GM18511 (cell line): Measurements from ENCODE around the gene COL6A6.
A peak's percentile ranks its signal among the peaks of the same experiment; 100 is the strongest.
"Not testable (repeated sequence)": the region's sequence is repeated elsewhere in the genome, so short reads cannot be mapped to it uniquely, and the experiment has no call there.

Experiments
- ATAC-seq: cut with Tn5 transposase; IDR thresholded peaks from one replicate; pipeline ENCODE4 v1.9.1; 2021; ENCODE audit warnings: mild to moderate bottlenecking, moderate library complexity; ENCODE audit not compliant: unreplicated experiment

Gene COL6A6

DNA sequence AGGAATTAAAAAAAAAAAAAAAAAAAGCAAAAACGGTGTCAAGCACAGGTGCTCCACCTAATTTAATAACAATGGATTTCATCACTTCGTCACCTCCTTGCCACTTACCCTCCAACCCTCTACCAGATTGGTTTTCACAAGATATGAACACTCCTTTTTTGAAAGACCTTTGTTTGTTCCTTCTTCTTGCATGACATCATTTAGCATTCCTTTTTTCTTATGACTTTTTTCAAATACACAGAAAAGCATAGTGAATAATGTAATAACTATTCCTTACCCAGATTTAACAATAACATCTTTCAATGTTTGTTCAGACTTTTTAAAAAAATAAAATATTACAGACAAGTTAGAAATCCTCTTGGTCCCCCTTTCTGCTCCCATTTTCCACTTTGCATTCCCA lies 16.3 kb downstream of the COL6A6 start:
- ATAC-seq = no peak

DNA sequence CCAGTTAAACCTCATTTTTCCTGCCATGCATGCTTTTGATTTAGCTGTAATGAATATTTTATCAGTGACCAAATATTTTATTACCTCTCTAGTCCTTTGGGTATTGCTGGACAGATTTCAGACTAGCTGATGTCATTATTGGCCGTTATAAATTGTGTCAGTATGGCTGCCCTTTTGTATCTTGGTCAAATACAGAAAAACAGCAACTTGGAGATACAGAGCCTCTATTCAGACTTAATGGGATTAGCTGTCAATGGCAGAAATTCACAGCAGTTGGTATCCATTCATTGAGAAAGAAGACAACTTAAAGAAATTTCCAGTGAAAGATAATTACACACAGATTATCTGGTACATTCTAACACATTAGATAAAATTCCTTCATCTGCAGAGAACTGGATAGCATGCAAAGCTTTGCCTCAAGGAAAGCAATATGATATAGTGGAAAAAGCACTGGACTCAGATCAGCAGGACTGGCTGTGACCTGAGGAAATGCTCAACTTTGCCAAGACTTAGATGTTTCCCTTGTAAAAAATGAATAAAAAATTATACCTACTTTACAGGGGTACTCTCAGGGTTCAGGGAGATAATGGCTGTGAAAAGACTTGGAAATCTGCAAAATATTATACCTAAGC lies 20.8 kb downstream of the COL6A6 start:
- ATAC-seq = no peak

GRCh38 chr3:130539005-130539404 lies 22.0 kb downstream of the COL6A6 start:
- ATAC-seq = peak; percentile 65

DNA sequence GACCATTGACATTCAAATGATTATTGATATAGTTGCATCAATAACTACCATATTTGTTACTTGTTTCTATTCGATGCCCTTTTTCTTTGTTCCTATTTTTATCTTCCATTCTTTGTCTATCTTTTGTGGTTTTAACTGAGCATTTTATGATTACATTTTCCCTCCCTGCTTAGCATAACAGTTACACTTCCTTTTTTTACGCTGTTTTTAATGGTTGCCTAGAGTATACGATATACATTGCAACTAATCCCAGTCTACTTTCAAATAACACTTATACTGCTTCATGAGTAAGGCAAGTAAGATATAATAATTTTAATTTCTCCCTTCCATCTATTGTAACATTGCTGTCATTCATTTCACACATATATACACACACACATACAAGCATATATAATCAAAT lies 26.3 kb downstream of the COL6A6 start:
- ATAC-seq = no peak

- ATAC-seq = no peak
Measured at GRCh38 chr3:130546920-130547679, 30.1 kb downstream of the COL6A6 start.

GRCh38 chr3:130547680-130548065 lies 30.7 kb downstream of the COL6A6 start:
- ATAC-seq = not testable (repeated sequence)

- ATAC-seq = no peak
Measured at GRCh38 chr3:130548356-130548755, 31.4 kb downstream of the COL6A6 start.

GRCh38 chr3:130557336-130558035 lies 40.5 kb downstream of the COL6A6 start:
- no peak for ATAC-seq

DNA sequence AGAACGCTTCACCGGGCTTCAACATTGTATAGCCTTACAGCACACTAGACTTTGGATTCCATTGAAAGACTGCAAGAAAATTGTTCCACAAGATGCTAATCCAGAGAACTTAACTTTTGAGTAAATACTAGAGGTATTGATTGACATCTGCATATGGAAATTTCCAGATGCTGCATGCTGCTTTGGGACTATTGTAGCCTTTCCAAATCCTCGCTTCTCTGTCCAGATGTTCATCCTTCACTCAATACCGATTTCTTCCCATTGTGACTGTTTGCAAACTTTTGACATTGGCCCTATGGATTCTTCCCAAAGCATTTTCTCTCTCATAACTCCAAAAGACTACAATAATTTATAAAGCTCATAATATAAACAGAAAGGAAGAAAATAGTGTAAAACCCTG lies 41.4 kb downstream of the COL6A6 start:
- ATAC-seq = no peak

GRCh38 chr3:130565224-130565623 lies 48.2 kb downstream of the COL6A6 start:
- no peak for ATAC-seq
